H1 (cell line): ENCODE measurements around the gene COLEC12. TPM values are rescaled to one million over a fixed set of nuclear protein-coding genes. Genes with fewer than 3 reads are reported as not detected.
A peak's percentile ranks its signal among the peaks of the same experiment; 100 is the strongest.

Source experiments
- FOSL1 ChIP-seq: IDR thresholded peaks from 2 replicates; pipeline ENCODE4 v1.6.1; 2011; ENCODE audit warnings: mild to moderate bottlenecking, low read depth, low read length, moderate library complexity; ENCODE audit not compliant: insufficient read depth
- GTF2F1 ChIP-seq: IDR thresholded peaks from 2 replicates; pipeline ENCODE4 v1.6.1; 2012; ENCODE audit warnings: low read depth, low read length, improper control_type of control experiment, borderline replicate concordance
- TBP ChIP-seq: IDR thresholded peaks from 2 replicates; pipeline ENCODE4 v1.6.1; 2011; ENCODE audit warnings: low read depth, low read length, improper control_type of control experiment
- polyA plus RNA-seq, 7 experiments: library from polyadenylated mRNA; depleted of rRNA in 3 of 7; stranded (reverse) in 5 of 7; unstranded in 2 of 7; fragments of >200 nt in 5 of 7; fragments of 200-250 nt in 2 of 7; gene quantifications; 1 replicate in 5 of 7; 2 replicates in 1 of 7; 4 replicates in 1 of 7; pipeline versions ENCODE4 v1.2.1 to v1.2.3, GENCODE V29; 2011 to 2013; ENCODE audit warnings: missing spikeins in 2 of 7, mixed read lengths in 2 of 7
- total RNA-seq: library from RNA; stranded (reverse); fragmentation: NEBNext Ultra II Directional; extraction: Animal tissue kit (Norgen Biotek cat#: 25700); gene quantifications from 2 replicates; pipeline ENCODE4 v1.2.1, GENCODE V29; 2021
- TF ChIP-seq, protein P1 (sequence below): IDR thresholded peaks from 2 replicates; pipeline ENCODE4 v1.6.1; 2011; ENCODE audit warnings: low read depth, mild to moderate bottlenecking, low read length; ENCODE audit not compliant: insufficient read depth

The COLEC12 gene
- total and polyA plus RNA-seq, 2 of the 8 experiments (the other 6 are each of a cell fraction or from before 2014, with no cell fraction given): 0.44 to 2.3 TPM

- TF ChIP-seq GTF2F1 (peak; percentile 52; the same call in 1 of the 2 replicates), FOSL1 (no peak), TBP (peak; percentile 93)
- TF ChIP-seq, protein P1, sequence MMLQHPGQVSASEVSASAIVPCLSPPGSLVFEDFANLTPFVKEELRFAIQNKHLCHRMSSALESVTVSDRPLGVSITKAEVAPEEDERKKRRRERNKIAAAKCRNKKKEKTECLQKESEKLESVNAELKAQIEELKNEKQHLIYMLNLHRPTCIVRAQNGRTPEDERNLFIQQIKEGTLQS: peak; percentile 84
Observed at GRCh38 chr18:267688-268552, 232.6 kb downstream of the COLEC12 start, which contains the start of gene THOC1 (continued).
